HG03571 (cell line): ENCODE data around the gene PAGE2.
A peak's percentile ranks its signal among the peaks of the same experiment; 100 is the strongest.
"Not testable (repeated sequence)": the region's sequence is repeated elsewhere in the genome, so short reads cannot be mapped to it uniquely, and the experiment has no call there.

ENCODE experiments used
- ATAC-seq: cut with Tn5 transposase; IDR thresholded peaks from one replicate; pipeline ENCODE4 v1.9.1; 2021; ENCODE audit not compliant: unreplicated experiment

The PAGE2 gene, protein sequence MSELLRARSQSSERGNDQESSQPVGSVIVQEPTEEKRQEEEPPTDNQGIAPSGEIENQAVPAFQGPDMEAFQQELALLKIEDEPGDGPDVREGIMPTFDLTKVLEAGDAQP

DNA sequence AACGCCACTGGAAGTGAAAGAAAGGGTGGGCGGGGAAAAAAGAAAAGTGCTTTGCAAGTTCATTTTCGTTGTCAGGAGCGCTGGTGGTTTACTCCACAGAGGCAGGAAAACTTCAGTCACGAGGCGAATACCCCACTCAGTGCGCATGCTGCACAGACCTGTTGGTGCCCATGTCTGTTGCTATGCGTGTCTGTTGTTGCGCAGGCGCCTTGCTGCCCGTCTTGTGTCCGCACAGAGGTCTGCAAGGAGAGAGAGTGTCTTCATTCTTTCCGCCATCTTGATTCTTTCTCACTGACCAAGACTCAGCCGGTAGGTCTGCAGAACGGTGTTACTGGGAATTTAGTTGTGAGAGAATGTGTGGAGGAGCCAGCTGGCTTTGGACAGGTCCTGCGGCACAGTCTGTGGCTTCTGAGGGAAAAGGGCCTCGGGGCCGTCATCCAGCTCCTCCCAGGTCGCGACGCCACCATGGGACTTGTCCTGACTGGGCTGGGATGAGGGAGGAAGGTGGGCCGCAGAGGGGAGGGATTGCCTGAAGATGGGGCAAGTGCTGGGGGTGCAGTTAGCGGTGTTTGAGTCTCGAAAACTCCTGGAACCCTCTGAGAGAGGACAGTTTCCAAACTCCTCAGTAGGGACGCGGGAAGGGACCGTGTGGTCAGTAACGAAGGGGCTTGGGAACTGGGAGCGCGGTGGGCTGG is at the start of gene PAGE2:
TSS of gene PAGE2 (plus strand) at position 224 of the 695 bp plus-strand sequence. CDS start 1,003 bp downstream, outside the sequence.
- ATAC-seq = no peak

DNA sequence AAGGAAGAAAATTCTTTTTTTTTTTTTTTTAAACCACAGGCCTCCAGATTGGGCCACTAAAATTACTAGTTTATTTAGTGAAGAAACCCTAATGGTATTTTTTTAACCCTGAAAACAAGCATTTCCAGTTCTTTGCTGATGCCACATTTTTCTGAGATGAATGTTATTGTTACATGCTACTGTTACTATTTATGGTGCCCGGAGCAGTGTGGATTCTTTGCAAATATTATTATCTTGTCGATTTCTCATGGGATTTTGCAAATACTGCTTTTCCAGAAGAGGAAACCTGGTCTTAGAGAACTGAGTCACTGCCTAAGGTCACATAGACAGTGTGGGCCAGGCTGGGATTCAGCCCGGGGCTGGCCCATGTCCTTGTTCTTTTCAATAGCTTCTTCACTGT is 49.3 kb upstream of the PAGE2 start:
- no peak for ATAC-seq

DNA sequence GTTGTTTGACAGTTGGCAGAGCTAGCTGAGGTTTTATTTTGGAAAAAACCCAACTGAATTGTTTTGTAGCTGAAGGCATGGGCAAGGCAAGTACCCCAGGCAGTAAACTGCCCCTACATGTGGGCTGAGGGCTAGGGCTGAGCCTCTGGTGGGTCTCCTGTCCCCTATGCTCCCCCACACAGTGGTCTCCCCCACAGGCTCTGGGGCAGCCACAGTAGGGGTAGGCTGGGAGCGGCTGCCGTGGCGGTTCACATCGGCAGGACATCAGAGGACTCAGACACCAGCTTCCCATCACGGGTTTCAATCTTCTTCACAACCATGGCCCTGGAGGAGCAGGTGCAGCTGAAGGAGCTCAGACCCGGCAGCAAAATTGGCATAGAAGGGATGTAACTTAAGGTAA is 47.3 kb upstream of the PAGE2 start:
- no peak for ATAC-seq

DNA sequence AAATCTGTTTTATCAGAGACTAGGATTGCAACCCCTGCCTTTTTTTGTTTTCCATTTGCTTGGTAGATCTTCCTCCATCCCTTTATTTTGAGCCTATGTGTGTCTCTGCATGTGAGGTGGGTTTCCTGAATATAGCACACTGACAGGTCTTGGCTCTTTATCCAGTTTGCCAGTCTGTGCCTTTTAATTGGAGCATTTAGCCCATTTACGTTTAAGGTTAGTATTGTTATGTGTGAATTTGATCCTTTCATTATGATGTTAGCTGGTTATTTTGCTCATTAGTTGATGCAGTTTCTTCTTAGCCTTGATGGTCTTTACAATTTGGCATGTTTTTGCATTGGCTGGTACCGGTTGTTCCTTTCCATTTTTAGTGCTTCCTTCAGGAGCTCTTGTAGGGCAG is 38.2 kb upstream of the PAGE2 start:
- not testable (repeated sequence) for ATAC-seq

DNA sequence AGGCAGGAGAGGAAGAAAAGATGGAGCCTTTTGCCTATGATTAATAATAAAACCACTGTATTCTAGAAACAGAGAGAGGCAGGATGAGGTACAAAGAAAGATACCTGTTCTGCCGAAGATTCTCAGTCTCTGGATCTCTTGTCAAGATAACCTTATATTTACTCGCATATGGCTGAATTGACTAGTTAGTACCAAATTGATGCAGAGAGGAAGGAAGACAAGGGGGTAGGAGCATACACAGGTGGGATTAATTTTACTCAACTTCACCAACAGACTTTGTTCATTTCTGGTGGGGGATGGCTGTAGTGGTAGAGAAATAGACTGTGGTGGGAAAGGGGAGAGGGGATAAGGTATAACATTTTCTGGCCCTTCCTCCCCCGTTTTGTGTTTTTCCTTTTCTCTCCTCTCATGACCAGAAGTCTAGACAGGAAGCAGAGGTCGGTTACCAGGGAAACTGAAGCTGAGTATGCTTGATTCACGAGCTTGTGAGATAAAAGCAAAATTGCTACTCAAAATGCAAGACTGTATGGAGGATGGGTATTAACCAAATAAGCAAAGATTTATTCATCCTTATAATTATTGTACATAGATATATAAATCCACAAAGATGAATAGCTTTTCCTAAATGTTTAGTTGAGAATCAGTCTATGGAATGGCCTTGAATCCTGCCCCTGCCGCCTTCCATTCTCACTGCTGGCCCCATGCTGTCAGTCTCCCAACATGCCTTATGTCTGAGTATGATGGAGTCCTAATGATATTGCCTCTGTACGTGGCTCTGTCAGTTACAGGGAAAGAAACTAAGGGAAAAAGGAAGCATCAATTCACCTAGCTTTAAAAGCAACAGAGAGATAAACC is 31.8 kb upstream of the PAGE2 start:
- no peak for ATAC-seq

DNA sequence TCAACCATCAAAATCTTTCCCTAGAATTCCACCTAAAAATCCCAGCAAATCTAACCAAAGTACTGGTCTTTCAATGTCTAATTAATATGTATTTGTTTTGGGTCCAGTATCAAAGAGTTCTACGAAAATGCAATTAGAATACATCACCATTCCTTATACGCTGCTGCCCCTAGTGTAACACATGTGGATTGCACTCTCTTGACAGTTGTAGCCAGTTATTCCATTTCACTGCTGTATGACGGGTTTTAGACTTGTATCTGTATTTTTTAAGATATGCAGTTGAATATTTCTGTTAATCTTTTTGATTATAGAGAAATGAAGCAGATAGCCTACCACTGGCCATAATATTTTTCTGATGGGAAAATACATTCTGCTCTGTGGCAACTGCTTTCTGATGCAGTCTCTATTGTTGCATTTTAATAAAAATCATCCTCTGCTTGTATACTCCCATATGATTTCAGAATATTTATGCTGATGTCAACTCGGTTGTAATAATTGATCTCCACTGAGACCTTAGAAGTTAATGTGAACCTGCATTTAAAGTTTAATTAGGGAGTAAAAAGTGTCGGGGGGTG is 31.1 kb upstream of the PAGE2 start:
- ATAC-seq = peak; percentile 64

DNA sequence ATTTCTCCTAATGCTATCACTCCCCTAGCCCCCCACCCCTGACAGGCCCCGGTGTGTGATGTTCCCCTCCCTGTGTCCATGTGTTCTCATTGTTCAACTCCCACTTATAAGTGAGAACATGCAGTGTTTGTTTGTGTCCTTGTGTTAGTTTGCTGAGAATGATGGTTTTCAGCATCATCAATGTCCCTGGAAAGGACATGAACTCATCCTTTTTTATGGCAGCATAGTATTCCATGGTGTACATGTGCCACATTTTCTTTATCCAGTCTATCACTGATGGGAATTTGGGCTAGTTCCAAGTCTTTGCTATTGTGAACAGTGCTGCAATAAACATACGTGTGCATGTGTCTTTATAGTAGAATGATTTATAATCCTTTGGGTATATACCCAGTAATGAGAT is 21.6 kb upstream of the PAGE2 start:
- ATAC-seq = not testable (repeated sequence)

DNA sequence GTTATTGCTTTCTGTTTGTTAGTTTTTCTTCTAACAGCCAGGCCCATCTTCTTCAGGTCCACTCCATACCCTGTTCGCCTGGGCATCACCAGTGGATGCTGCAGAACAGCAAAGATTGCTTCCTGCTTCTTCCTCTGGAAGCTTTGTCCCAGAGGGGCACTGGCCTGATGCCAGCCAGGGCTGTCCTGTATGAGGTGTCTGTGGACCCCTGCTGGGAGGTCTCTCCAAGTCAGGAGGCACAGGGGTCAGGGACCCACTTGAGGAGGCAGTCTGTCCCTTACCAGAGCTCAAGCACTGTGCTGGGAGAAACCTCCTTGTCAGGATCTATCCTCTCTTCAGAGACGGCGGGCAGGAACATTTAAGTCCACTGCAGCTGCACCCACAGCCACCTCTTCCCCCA is 16.5 kb upstream of the PAGE2 start:
- no peak for ATAC-seq

DNA sequence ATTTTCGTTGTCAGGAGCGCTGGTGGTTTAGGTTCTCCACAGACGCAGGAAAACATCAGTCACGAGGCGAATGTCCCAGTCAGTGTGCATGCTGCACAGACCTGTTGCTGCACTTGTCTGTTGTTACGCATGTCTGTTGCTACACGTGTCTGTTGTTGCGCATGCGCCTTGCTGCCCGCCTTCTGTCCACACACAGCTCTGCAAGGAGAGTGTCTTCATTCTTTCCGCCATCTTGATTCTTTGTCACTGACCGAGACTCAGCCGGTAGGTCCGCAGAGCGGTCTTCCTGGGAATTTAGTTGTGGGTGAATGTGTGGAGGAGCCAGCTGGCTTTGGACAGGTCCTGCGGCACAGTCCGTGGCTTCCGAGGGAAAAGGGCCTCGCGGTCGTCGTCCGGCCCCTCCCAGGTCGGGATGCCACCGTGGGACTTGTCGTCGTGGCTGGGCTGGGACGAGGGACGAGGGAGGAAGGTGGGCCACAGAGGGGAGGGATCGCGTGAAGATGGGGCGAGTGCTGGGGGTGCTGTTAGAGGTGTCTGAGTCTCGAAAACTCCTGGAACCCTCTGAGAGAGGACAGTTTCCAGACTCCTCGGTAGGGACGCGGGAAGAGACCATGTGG is 13.9 kb upstream of the PAGE2 start, which contains the start of gene PAGE2B:
TSS of gene PAGE2B (plus strand) at position 180 of the 617 bp plus-strand sequence. CDS start 1,012 bp downstream, outside the sequence.
- no peak for ATAC-seq

DNA sequence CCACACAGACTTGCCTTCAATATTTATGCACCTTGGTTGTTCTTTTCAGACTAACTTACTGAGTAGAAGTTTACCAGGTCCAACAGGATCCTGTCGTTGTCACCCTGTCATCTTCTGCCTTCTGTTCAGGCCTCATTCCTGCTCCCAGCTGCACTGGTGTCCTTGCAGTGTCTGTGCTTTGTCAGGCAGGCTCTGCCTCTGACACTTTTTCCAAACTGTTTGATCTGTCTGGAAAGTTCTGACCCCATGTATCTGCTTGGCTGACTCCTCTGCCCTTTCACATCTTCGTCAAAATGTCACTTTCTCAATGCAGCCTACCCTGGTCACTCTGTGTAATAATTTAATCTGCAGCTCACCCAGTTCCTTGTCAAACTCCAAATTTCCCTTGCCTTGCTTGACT is 9.9 kb downstream of the PAGE2 start:
- no peak for ATAC-seq

DNA sequence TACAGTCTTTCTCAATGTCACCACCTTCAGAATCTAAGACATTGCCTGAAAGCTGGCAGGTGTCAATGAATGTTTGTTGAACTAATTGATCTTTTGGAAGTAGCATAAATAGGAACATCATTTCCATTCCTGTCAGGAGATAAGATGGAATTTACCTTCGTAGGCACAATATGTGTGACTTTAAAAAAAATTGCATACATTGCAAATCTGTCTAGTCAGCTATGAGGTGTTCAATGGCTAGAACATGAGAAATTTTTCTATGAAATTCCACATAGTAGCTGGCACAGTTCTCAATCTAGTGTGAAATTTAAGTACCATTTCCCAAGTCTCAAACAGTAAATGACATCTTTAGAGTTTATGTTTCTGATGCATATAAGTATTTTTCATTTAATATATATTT is 10.3 kb downstream of the PAGE2 start:
- no peak for ATAC-seq

DNA sequence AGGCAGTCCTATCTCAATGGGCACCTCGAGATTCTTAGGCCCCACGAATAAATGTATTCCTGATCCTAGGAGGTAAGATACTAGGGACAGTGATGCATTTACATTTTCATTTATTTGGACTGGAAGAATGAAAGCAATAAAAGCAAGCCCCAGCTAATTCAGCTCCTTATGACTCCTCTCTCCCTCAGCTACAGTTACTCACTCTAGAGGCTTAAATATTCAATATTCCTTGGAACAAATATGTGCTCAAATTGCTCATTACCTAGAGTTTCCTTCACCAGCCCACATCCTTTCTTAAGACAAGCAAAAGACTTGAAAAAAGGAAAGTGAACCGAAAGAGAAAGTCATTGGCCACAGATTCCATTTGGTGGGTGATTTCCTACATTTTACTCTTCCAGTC is 13.9 kb downstream of the PAGE2 start:
- no peak for ATAC-seq

DNA sequence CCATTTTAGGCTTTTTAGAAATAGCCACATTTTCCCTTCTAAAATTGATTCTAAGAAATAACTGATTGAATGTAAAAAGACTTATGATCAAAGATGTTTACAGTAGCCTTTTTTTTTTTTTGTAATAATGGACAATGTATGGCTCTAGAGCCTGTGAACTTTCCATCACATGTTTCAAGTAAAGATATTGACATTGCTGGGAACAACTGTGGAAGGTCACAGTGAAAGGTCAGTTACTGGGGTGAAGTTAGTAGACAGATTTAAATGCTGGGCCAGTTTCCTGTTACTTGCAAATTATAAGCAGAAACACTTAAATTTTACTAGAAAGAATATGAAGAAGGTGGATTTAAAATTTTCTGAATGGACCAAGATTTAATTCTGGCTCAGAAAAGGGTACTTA is 18.4 kb downstream of the PAGE2 start:
- ATAC-seq = no peak

DNA sequence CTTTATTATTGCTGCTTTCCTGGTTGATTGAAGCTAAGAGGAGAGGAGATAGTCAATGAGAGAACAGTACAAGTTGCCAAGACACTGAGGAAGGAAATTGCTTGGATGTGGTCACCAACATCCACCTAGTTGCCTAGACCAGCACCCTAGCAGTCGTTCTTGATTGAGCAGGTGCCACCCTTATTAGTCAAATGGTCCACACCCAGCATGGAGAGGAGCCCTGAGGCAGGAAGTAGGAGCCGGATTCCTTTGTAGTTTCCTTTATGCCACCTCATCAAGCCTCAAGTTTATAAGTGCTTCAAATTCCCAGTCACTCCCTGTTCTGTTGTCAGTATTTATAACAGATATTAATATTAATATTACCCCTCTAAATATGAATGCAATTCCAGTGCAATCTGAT is 19.1 kb downstream of the PAGE2 start:
- no peak for ATAC-seq

DNA sequence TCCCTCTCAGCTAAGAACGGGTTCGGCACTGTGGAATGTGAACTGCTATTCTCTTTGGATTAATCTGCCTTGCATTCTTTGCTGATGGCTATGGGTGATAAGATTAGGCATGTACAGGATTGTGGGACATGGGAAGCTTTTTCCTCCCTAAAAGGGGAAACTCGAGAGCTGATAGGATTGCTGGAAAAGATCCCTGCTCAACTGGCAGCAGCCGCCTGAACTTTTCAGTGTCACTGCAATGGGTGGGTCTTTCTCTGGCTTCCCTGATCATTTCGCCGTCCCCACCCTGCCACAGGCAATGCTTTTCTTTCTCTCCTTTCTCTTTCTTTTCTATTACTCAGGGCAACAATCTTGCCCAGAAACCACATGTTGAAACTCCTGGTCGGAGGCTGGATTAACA is 20.5 kb downstream of the PAGE2 start:
- no peak for ATAC-seq

DNA sequence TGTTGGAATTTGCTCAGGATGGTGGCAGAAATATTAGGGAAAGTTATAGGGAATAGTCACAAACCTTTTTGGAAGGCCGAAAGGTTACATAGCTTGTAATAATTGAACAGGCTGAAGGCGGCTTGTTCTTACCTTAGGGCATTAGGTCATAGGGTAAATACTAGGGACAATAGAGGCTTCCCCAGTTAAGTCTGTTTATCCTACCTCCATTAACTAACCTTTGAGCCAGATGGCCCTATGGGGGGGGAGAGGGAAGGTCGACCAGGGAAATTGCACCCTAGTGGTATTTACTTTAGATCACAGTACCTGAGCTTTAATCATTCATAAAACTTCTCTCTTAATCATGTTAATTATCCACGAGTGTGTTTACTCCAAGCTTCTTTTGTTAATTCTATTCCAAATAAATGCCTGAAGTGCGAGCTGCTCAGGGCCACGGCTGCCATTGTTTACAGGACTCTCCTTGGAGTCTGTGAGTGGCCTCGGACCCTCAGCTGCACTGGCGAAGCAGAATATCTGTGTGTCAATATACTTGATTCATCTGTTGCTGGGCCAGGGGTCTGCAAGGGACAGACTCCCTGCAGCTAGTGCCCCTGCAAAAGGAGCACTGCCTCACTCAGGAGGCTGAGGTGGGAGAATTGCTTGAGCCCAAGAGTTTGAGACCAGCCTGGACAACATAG is 22.9 kb downstream of the PAGE2 start:
- no peak for ATAC-seq

DNA sequence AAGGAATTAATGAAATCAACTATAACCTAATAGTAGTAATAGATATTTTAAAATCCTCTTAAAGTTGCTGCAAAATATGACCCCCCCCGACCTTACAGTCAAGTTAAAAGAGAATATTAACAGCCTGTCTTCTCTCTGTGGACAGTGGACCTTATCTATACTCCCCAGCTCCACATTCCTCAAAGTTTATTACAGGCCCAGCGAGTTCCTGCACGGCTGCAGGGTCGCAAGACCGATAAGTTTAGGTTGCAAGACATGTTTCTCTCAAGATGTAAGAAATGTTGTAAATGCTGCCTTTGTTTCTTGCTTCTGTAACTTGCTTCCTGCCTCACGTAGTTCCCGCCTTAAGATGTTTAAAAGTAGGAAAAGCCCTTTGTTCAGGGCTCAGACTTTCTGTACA is 27.8 kb downstream of the PAGE2 start:
- not testable (repeated sequence) for ATAC-seq

DNA sequence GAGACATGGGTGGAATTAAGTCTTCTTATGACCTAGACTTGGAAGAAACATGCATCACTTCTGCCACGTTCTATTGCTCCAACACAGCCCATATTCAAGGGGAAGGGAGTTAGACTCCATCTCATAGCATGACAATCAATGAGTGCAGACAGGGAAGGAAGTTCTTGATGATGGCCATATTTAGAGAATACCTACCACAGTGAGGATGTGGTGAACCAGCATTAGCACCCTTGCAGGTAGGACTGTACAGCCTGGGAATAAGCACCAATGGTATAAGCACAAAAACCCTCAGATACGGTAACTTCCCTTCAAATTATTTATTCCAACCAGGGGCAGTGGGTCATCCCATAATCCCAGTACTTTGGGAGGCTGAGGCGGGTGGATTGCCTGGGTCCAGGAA is 29.8 kb downstream of the PAGE2 start:
- no peak for ATAC-seq

DNA sequence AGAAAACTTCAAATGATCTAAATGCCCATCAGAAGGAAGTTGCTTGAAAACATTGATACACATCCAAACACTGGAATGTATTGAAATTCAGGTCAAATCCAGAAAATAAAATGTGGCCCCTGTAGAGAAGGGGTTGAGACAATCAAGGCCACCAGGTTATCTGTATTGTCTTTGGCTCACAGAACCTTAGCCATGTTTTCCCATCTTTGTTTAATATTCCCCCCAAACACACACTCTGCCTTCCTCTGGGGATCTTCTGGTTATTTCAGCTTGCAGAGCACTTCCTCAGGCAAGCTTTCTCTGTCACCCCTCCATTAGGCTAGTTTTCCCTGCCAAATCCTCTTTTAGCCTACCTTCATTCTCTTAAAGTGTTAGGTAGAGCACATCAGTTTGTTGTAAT is 30.5 kb downstream of the PAGE2 start:
- no peak for ATAC-seq

DNA sequence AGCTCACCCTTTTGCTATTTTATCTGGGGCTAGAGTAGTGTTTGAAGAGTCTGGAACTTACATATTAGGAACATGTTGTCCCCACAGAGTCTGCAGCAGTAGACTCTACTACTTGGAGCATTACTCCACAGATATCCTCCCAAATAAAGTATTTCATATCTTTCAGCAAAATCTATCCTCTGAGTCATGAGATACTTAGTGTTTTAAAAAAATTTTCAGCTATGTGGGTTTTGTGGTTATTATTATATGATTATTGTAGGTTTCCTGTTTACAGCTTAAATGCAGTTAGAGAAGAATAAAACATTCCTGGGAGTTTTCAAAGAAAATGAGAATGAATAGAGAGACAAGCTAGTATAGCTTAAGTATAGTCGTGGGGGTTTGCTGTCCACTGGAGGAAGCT is 30.9 kb downstream of the PAGE2 start:
- no peak for ATAC-seq
